ENCODE results near the gene PARD3. TPM values are rescaled to one million over a fixed set of nuclear protein-coding genes. Genes with fewer than 3 reads are reported as not detected.
A peak's percentile ranks its signal among the peaks of the same experiment; 100 is the strongest.

The PARD3 gene
- total RNA-seq, 2 donors from 2014 or later = 59.6 to 74.6 TPM

GRCh38 chr10:34384372-34384771 lies 430.7 kb downstream of the PARD3 start:
- Mint-ChIP-seq H3K27me3 (ENCODE audit: insufficient read depth) (no peaks in the 10 kb centered on the region), H3K27ac (no peak overlapping the region), H3K36me3 (ENCODE audit: low read depth) (peaks cover 22% of the 10 kb centered on the region), H3K4me3 (no peak overlapping the region), H3K4me1 (peaks cover 10% of the 10 kb centered on the region), H3K9me3 (no peaks in the 10 kb centered on the region)
- Histone ChIP-seq H3K4me1 (ENCODE audit: control insufficient read depth, insufficient read depth, low read length) (no peaks in the 10 kb centered on the region), H3K9ac (ENCODE audit: extremely low read depth, low read length, poor library complexity, severe bottlenecking) (no peak overlapping the region), H3K27me3 (ENCODE audit: control insufficient read depth, insufficient read depth, low read length, poor library complexity, severe bottlenecking) (no peaks in the 10 kb centered on the region), H3K27ac (ENCODE audit: low read depth, low read length) (no peak overlapping the region), H3K4me3 (ENCODE audit: low read length) (no peak overlapping the region), H3K9me3 (ENCODE audit: control insufficient read depth, low read length) (no peaks in the 10 kb centered on the region), H3K36me3 (ENCODE audit: control insufficient read depth, insufficient read depth, low read length) (peaks cover 45% of the 10 kb centered on the region)
- peak; percentile 26 for TF ChIP-seq CTCF (conservative IDR thresholded peaks at IDR 0.05)
- 90 to 94% methylated on average over 2 to 4 of the region's 4 CpGs for WGBS, 2 experiments (ENCODE audit: insufficient coverage in 1 of 2, insufficient read length in 1 of 2)
- DNase-seq = no peak

- H3K4me1 Mint-ChIP-seq = peaks cover 4% of the 10 kb centered on the region
- no peak overlapping the region for H3K27ac ChIP-seq (ENCODE audit: low read depth, low read length)
- no peak for DNase-seq
- no peaks in the 10 kb centered on the region for H3K9me3 Mint-ChIP-seq
- H3K27me3 ChIP-seq (ENCODE audit: control insufficient read depth, insufficient read depth, low read length, poor library complexity, severe bottlenecking) = no peaks in the 10 kb centered on the region
- no peak overlapping the region for H3K9ac ChIP-seq (ENCODE audit: extremely low read depth, low read length, poor library complexity, severe bottlenecking)
- no peak overlapping the region for H3K4me3 ChIP-seq (ENCODE audit: low read length)
- 96 to 100% methylated on average over 8 to 10 of the region's 10 CpGs for WGBS, 2 experiments (ENCODE audit: insufficient coverage in 1 of 2, insufficient read length in 1 of 2)
- no peak overlapping the region for H3K27ac Mint-ChIP-seq
- H3K4me1 ChIP-seq (ENCODE audit: control insufficient read depth, insufficient read depth, low read length) = no peaks in the 10 kb centered on the region
- no peak for TF ChIP-seq CTCF (conservative IDR thresholded peaks at IDR 0.05)
- peaks cover 62% of the 10 kb centered on the region for H3K36me3 ChIP-seq (ENCODE audit: control insufficient read depth, insufficient read depth, low read length)
- no peaks in the 10 kb centered on the region for H3K9me3 ChIP-seq (ENCODE audit: control insufficient read depth, low read length)
- H3K36me3 Mint-ChIP-seq (ENCODE audit: low read depth) = peaks cover 30% of the 10 kb centered on the region
- no peak overlapping the region for H3K4me3 Mint-ChIP-seq
- no peaks in the 10 kb centered on the region for H3K27me3 Mint-ChIP-seq (ENCODE audit: insufficient read depth)
These were observed 432.5 kb downstream of the PARD3 start for GRCh38 chr10:34382626-34383025.

GRCh38 chr10:34380856-34381255 lies 434.2 kb downstream of the PARD3 start:
- WGBS, 2 experiments (ENCODE audit: insufficient coverage in 1 of 2, insufficient read length in 1 of 2) = 89 to 96% methylated on average over 1 to 3 of the region's 3 CpGs

More at GRCh38 chr10:34380856-34381255, 434.2 kb downstream of the PARD3 start:
- peaks cover 35% of the 10 kb centered on the region for H3K36me3 Mint-ChIP-seq (ENCODE audit: low read depth)
- TF ChIP-seq CTCF (conservative IDR thresholded peaks at IDR 0.05) = no peak
- H3K36me3 ChIP-seq (ENCODE audit: control insufficient read depth, insufficient read depth, low read length) = peaks cover 68% of the 10 kb centered on the region
- no peaks in the 10 kb centered on the region for H3K9me3 ChIP-seq (ENCODE audit: control insufficient read depth, low read length)
- H3K27ac Mint-ChIP-seq = no peak overlapping the region
- peaks cover 9% of the 10 kb centered on the region for H3K4me1 Mint-ChIP-seq
- H3K9me3 Mint-ChIP-seq = no peaks in the 10 kb centered on the region
- no peak overlapping the region for H3K9ac ChIP-seq (ENCODE audit: extremely low read depth, low read length, poor library complexity, severe bottlenecking)
- H3K4me1 ChIP-seq (ENCODE audit: control insufficient read depth, insufficient read depth, low read length) = no peaks in the 10 kb centered on the region
- H3K4me3 ChIP-seq (ENCODE audit: low read length) = no peak overlapping the region
- H3K4me3 Mint-ChIP-seq = no peak overlapping the region
- no peak for DNase-seq
- H3K27me3 ChIP-seq (ENCODE audit: control insufficient read depth, insufficient read depth, low read length, poor library complexity, severe bottlenecking) = no peaks in the 10 kb centered on the region
- no peak overlapping the region for H3K27ac ChIP-seq (ENCODE audit: low read depth, low read length)
- no peaks in the 10 kb centered on the region for H3K27me3 Mint-ChIP-seq (ENCODE audit: insufficient read depth)

Data from endodermal cell (in vitro differentiated cells).